H9 (cell line): ENCODE measurements around the gene YY1. TPM values are rescaled to one million over a fixed set of nuclear protein-coding genes. Genes with fewer than 3 reads are reported as not detected.

Experiments
- DNase-seq: peaks from one replicate; pipeline ENCODE4 v3.0.0-alpha.2; 2017
- H2AFZ ChIP-seq: one replicate; pipeline ENCODE4 v1.6.1; 2013; ENCODE audit warnings: mild to moderate bottlenecking, low read length, control low read depth, moderate library complexity
- H2AK5ac ChIP-seq: 2 replicates; pipeline ENCODE4 v1.6.1; 2013; ENCODE audit warnings: low read length, control low read depth, mixed read lengths; ENCODE audit not compliant: insufficient read length
- H2BK120ac ChIP-seq: one replicate; pipeline ENCODE4 v1.6.1; 2013; ENCODE audit warnings: low read depth, mild to moderate bottlenecking, low read length, control low read depth, inconsistent platforms; ENCODE audit not compliant: poor library complexity, severe bottlenecking
- H2BK12ac ChIP-seq: 2 replicates; pipeline ENCODE4 v1.6.1; 2013; ENCODE audit warnings: low read length, control low read depth, mixed read lengths, low read depth; ENCODE audit not compliant: insufficient read length
- H2BK15ac ChIP-seq: 2 replicates; pipeline ENCODE4 v1.6.1; 2013; ENCODE audit warnings: low read depth, low read length, control low read depth
- H2BK20ac ChIP-seq: one replicate; pipeline ENCODE4 v1.6.1; 2013; ENCODE audit warnings: low read depth, mild to moderate bottlenecking, low read length, control low read depth, inconsistent platforms; ENCODE audit not compliant: poor library complexity, severe bottlenecking
- H2BK5ac ChIP-seq: 2 replicates; pipeline ENCODE4 v1.6.1; 2013; ENCODE audit warnings: low read length, control low read depth, mixed read lengths; ENCODE audit not compliant: insufficient read length
- H3K14ac ChIP-seq: 2 replicates; pipeline ENCODE4 v1.6.1; 2013; ENCODE audit warnings: low read length, control low read depth; ENCODE audit not compliant: insufficient read depth
- H3K18ac ChIP-seq: 2 replicates; pipeline ENCODE4 v1.6.1; 2013; ENCODE audit warnings: low read depth, mild to moderate bottlenecking, mixed read lengths, low read length, control low read depth; ENCODE audit not compliant: insufficient read length
- H3K23ac ChIP-seq: 2 replicates; pipeline ENCODE4 v1.6.1; 2013; ENCODE audit warnings: low read length, control low read depth, mixed read lengths, low read depth; ENCODE audit not compliant: insufficient read length
- H3K23me2 ChIP-seq: 2 replicates; pipeline ENCODE4 v1.6.1; 2013; ENCODE audit warnings: low read depth, mild to moderate bottlenecking, mixed read lengths, low read length, control low read depth; ENCODE audit not compliant: insufficient read length, poor library complexity, severe bottlenecking
- H3K27ac ChIP-seq: 2 replicates; pipeline ENCODE4 v1.5.1; 2013; ENCODE audit warnings: low read length, control low read depth, mixed read lengths, low read depth; ENCODE audit not compliant: insufficient read length
- H3K27me3 ChIP-seq: 2 replicates; pipeline ENCODE4 v1.6.1; 2013; ENCODE audit warnings: low read length, control low read depth, inconsistent platforms; ENCODE audit not compliant: insufficient read depth
- H3K4ac ChIP-seq: 2 replicates; pipeline ENCODE4 v1.6.1; 2013; ENCODE audit warnings: low read depth, mild to moderate bottlenecking, control low read depth, inconsistent platforms, low read length, moderate library complexity
- H3K4me1 ChIP-seq: 2 replicates; pipeline ENCODE4 v1.6.1; 2013; ENCODE audit warnings: low read length, control low read depth, inconsistent platforms; ENCODE audit not compliant: insufficient read depth
- H3K4me2 ChIP-seq: 2 replicates; pipeline ENCODE4 v1.6.1; 2013; ENCODE audit warnings: low read length, control low read depth, mixed read lengths; ENCODE audit not compliant: insufficient read length, insufficient read depth
- H3K56ac ChIP-seq: 2 replicates; pipeline ENCODE4 v1.6.1; 2013; ENCODE audit warnings: low read depth, mild to moderate bottlenecking, mixed read lengths, low read length, control low read depth; ENCODE audit not compliant: insufficient read length
- H3K79me1 ChIP-seq: 2 replicates; pipeline ENCODE4 v1.6.1; 2013; ENCODE audit warnings: low read depth, mild to moderate bottlenecking, moderate library complexity, low read length, control low read depth, inconsistent platforms; ENCODE audit not compliant: insufficient read depth, poor library complexity, severe bottlenecking
- H3K79me2 ChIP-seq: 2 replicates; pipeline ENCODE4 v1.6.1; 2013; ENCODE audit warnings: low read length, control low read depth, inconsistent platforms; ENCODE audit not compliant: insufficient read depth
- H3K9ac ChIP-seq: 2 replicates; pipeline ENCODE4 v1.6.1; 2013; ENCODE audit warnings: low read length, control low read depth, mixed read lengths; ENCODE audit not compliant: insufficient read length; ENCODE audit errors: extremely low read depth
- H3K9me3 ChIP-seq: one replicate; pipeline ENCODE4 v1.6.1; 2013; ENCODE audit warnings: low read depth, low read length, inconsistent platforms; ENCODE audit not compliant: control insufficient read depth
- H3T11ph ChIP-seq: one replicate; pipeline ENCODE4 v1.6.1; 2013; ENCODE audit warnings: mild to moderate bottlenecking, low read length, control low read depth, inconsistent platforms
- H4K20me1 ChIP-seq: one replicate; pipeline ENCODE4 v1.6.1; 2013; ENCODE audit not compliant: control insufficient read depth, insufficient read length, insufficient read depth
- H4K5ac ChIP-seq: 2 replicates; pipeline ENCODE4 v1.6.1; 2013; ENCODE audit warnings: low read depth, mild to moderate bottlenecking, mixed read lengths, low read length, control low read depth; ENCODE audit not compliant: insufficient read length
- H4K8ac ChIP-seq: replicated peaks from 2 replicates; pipeline ENCODE4 v1.6.1; 2013; ENCODE audit warnings: low read length, control low read depth, mixed read lengths, low read depth; ENCODE audit not compliant: insufficient read length
- H4K91ac ChIP-seq: 2 replicates; pipeline ENCODE4 v1.6.1; 2013; ENCODE audit warnings: low read depth, mild to moderate bottlenecking, moderate library complexity, mixed read lengths, low read length, control low read depth; ENCODE audit not compliant: insufficient read length
- H3K27ac Mint-ChIP-seq, 3 experiments: 2 replicates in 2 of 3; 3 replicates in 1 of 3; pipeline ENCODE4 v1.8.0; 2020 to 2021; ENCODE audit warnings: mixed read lengths in 3 of 3, mild to moderate bottlenecking in 1 of 3, moderate library complexity in 1 of 3
- H3K27me3 Mint-ChIP-seq: 2 replicates; pipeline ENCODE4 v1.8.0; 2021; ENCODE audit warnings: low read depth, mild to moderate bottlenecking, moderate library complexity, mixed read lengths
- H3K36me3 Mint-ChIP-seq, 3 experiments: 2 replicates in 2 of 3; 3 replicates in 1 of 3; pipeline ENCODE4 v1.8.0; 2020 to 2021; ENCODE audit warnings: low read depth in 3 of 3, mixed read lengths in 3 of 3; ENCODE audit not compliant: insufficient read depth in 1 of 3
- H3K4me1 Mint-ChIP-seq, 2 experiments: 2 replicates each; pipeline ENCODE4 v1.8.0; 2020; ENCODE audit warnings: mixed read lengths in 2 of 2
- H3K4me3 Mint-ChIP-seq, 2 experiments: 2 replicates in 1 of 2; 3 replicates in 1 of 2; pipeline ENCODE4 v1.8.0; 2020 to 2021; ENCODE audit warnings: mild to moderate bottlenecking in 2 of 2, mixed read lengths in 2 of 2, moderate library complexity in 1 of 2
- H3K9me3 Mint-ChIP-seq, 2 experiments: 2 replicates in 1 of 2; 3 replicates in 1 of 2; pipeline ENCODE4 v1.8.0; 2020; ENCODE audit warnings: mild to moderate bottlenecking in 2 of 2, mixed read lengths in 2 of 2, moderate library complexity in 1 of 2
- WGBS: extraction: QIAGEN DNeasy Blood & Tissue Kit; methylation state at CpG from one replicate; pipeline ENCODE4 v1.1.7; 2013; ENCODE audit warnings: missing lambda C conversion rate, low lambda C conversion rate, mixed read lengths; ENCODE audit not compliant: insufficient read length; ENCODE audit errors: extremely low coverage; 5-methylcytosine and 5-hydroxymethylcytosine counted together
- total RNA-seq: library from RNA; stranded (reverse); gene quantifications from 2 replicates; pipeline ENCODE4 v1.2.1, GENCODE V29; 2021
- TF ChIP-seq, protein P1 (sequence below): fragments of 200-600 bp; sonication (generic); conservative IDR thresholded peaks from 3 replicates; pipeline ENCODE4 v1.8.0; 2021; ENCODE audit warnings: antibody characterized with exemption, mild to moderate bottlenecking

YY1 gene
- total RNA-seq, 1 experiment from 2014 or later = 103 TPM

DNA sequence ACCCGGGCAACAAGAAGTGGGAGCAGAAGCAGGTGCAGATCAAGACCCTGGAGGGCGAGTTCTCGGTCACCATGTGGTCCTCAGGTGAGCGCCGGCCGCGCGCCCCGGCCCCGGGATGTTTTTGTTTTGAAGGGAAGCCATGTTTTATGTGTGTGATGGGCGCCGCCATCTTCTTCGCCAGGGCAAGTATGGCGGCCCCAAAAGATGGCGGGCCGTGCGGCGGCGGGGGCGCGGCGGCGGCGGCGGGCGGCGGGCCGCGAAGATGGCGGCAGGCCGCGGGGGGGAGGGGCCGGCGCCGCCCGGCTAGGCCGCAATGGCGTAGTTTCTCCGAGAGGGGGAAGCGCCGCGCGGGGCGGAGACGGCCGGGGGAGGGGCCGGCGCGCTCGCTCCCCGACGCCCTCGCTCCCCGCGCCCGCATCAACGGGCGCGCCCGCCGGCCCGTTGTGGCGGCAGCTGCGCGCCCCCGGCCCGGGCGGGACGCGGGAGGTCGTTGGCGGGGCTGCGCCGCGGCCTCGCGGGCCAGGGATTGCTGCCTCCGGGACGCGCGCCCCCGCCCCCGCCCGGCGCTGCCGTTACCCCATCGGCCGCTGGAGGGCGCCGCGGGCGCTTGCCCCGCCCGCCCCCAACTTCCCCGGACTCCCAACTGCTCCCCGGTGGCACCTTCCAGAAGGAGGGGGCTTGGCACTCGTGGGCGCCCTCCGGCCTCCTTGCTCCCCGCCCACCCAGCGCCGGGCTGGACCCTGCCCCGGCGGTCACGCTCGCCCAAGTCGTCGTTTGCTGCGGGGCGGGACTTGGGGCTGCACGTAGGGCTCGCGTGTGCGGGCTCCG is 1.1 kb downstream of the YY1 start:
- H2AFZ ChIP-seq = no peak overlapping the region
- DNase-seq = peak; percentile 76
- H3K56ac ChIP-seq = no peak overlapping the region
- no peak overlapping the region for H2BK120ac ChIP-seq
- TF ChIP-seq, protein P1, sequence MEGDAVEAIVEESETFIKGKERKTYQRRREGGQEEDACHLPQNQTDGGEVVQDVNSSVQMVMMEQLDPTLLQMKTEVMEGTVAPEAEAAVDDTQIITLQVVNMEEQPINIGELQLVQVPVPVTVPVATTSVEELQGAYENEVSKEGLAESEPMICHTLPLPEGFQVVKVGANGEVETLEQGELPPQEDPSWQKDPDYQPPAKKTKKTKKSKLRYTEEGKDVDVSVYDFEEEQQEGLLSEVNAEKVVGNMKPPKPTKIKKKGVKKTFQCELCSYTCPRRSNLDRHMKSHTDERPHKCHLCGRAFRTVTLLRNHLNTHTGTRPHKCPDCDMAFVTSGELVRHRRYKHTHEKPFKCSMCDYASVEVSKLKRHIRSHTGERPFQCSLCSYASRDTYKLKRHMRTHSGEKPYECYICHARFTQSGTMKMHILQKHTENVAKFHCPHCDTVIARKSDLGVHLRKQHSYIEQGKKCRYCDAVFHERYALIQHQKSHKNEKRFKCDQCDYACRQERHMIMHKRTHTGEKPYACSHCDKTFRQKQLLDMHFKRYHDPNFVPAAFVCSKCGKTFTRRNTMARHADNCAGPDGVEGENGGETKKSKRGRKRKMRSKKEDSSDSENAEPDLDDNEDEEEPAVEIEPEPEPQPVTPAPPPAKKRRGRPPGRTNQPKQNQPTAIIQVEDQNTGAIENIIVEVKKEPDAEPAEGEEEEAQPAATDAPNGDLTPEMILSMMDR = peak; percentile 69
- no peaks in the 10 kb centered on the region for H3K79me1 ChIP-seq
- H3K9me3 Mint-ChIP-seq = peaks cover 0 to 2% of the 10 kb centered on the region in 2 experiments; a peak in 1 of 5 replicates
- H3K23ac ChIP-seq = no peak overlapping the region
- no peak overlapping the region for H4K8ac ChIP-seq
- H3K27ac Mint-ChIP-seq = peak overlapping the region in 2 of 3 experiments; percentile 84 to 93; a peak in 3 of 7 replicates
- no peak overlapping the region for H3T11ph ChIP-seq
- H2BK20ac ChIP-seq = no peak overlapping the region
- no peaks in the 10 kb centered on the region for H4K20me1 ChIP-seq
- H3K4me1 Mint-ChIP-seq = peaks cover 34 to 35% of the 10 kb centered on the region in 2 experiments
- H4K91ac ChIP-seq = no peak overlapping the region
- H3K9ac ChIP-seq = peak overlapping the region; percentile 87
- no peaks in the 10 kb centered on the region for H3K23me2 ChIP-seq
- no peak overlapping the region for H4K5ac ChIP-seq
- no peak overlapping the region for H2AK5ac ChIP-seq
- no peaks in the 10 kb centered on the region for H3K9me3 ChIP-seq
- H3K4me1 ChIP-seq = no peaks in the 10 kb centered on the region
- peaks cover 19 to 31% (median 30%) of the 10 kb centered on the region in 3 experiments for H3K36me3 Mint-ChIP-seq
- H2BK15ac ChIP-seq = no peak overlapping the region; the same call in 1 of the 2 replicates
- H3K4ac ChIP-seq = no peak overlapping the region
- no CpG with 5 or more reads among the region's 115 CpGs for WGBS
- H2BK5ac ChIP-seq = no peak overlapping the region
- no peak overlapping the region for H2BK12ac ChIP-seq
- peaks cover 1% of the 10 kb centered on the region; the same call in 1 of the 2 replicates for H3K27me3 Mint-ChIP-seq
- peak overlapping the region; percentile 67 for H3K4me2 ChIP-seq
- no peaks in the 10 kb centered on the region for H3K27me3 ChIP-seq
- H3K79me2 ChIP-seq = peaks cover 58% of the 10 kb centered on the region
- H3K18ac ChIP-seq = no peak overlapping the region
- peak overlapping the region; percentile 82 to 91 for H3K4me3 Mint-ChIP-seq
- no peak overlapping the region for H3K27ac ChIP-seq
- peak overlapping the region; percentile 6; the same call in 1 of the 2 replicates for H3K14ac ChIP-seq
